Bone marrow (tissue), 2 donors: ENCODE results near the gene IP6K3.

Experiments used
- DNase-seq, 2 donors: peaks; one replicate each; lab custom pipeline; 2025; lab: John Stamatoyannopoulos, UW

IP6K3 gene

GRCh38 chr6:33704215-33705066, 42.3 kb downstream of the IP6K3 start:
- DNase-seq = no peak

GRCh38 chr6:33702345-33702977, 44.2 kb downstream of the IP6K3 start:
- peak in 1 of 2 donors; percentile 31 for DNase-seq

- peak in 1 of 2 donors; percentile 77 for DNase-seq
Measured at GRCh38 chr6:33700391-33701050, 46.2 kb downstream of the IP6K3 start.

GRCh38 chr6:33699739-33700138, 47.0 kb downstream of the IP6K3 start:
- no peak for DNase-seq

- DNase-seq = no peak
Measured at GRCh38 chr6:33699131-33699530, 47.6 kb downstream of the IP6K3 start.

GRCh38 chr6:33698494-33698893, 48.2 kb downstream of the IP6K3 start:
- DNase-seq = no peak

- DNase-seq = no peak
Measured at GRCh38 chr6:33697845-33698244, 48.9 kb downstream of the IP6K3 start.

- peak in 1 of 2 donors; percentile 73 for DNase-seq
Measured at GRCh38 chr6:33696548-33697518, 49.9 kb downstream of the IP6K3 start.

GRCh38 chr6:33696076-33696475, 50.6 kb downstream of the IP6K3 start:
- DNase-seq = no peak

- no peak for DNase-seq
Measured at GRCh38 chr6:33695451-33695887, 51.2 kb downstream of the IP6K3 start.

GRCh38 chr6:33694977-33695376, 51.7 kb downstream of the IP6K3 start:
- no peak for DNase-seq

GRCh38 chr6:33694401-33694931, 52.2 kb downstream of the IP6K3 start:
- DNase-seq = peak; percentile 31 to 82

- DNase-seq = no peak
Measured at GRCh38 chr6:33693186-33694105, 53.3 kb downstream of the IP6K3 start.

GRCh38 chr6:33692760-33693158, 53.9 kb downstream of the IP6K3 start:
- peak; percentile 25 to 77 for DNase-seq

- no peak for DNase-seq
Measured at GRCh38 chr6:33692078-33692759, 54.5 kb downstream of the IP6K3 start.

GRCh38 chr6:33691456-33692077, 55.1 kb downstream of the IP6K3 start:
- DNase-seq = no peak

- DNase-seq = no peak
Measured at GRCh38 chr6:33690766-33691165, 55.9 kb downstream of the IP6K3 start.

- DNase-seq = no peak
Measured at GRCh38 chr6:33689879-33690278, 56.8 kb downstream of the IP6K3 start.

GRCh38 chr6:33689148-33689494, 57.6 kb downstream of the IP6K3 start:
- DNase-seq = no peak
